SK-N-SH (cell line): ENCODE measurements around the gene LIPT1. TPM values are rescaled to one million over a fixed set of nuclear protein-coding genes. Genes with fewer than 3 reads are reported as not detected.

Experiments used
- CTCF ChIA-PET: fragments of 300-600, 350-600 bp; formaldehyde crosslinking; extraction: SDS; loops from one replicate; lab custom pipeline; 2021; lab: Yijun Ruan, JAX
- POLR2A ChIA-PET: fragments of 350-600 bp; sonication (Branson Sonifier 250); formaldehyde crosslinking; extraction: SDS; loops from one replicate; lab custom pipeline; 2020; ENCODE audit warnings: antibody characterized with exemption, inconsistent platforms; lab: Yijun Ruan, JAX
- DNase-seq: peaks from one replicate; pipeline ENCODE4 v3.0.0; 2012
- H2AFZ ChIP-seq: fragments of 200-600 bp; sonication (generic); 2 replicates; pipeline ENCODE4 v1.8.1; 2016; ENCODE audit warnings: antibody characterized with exemption, mild to moderate bottlenecking, low read depth
- H3F3A ChIP-seq: fragments of 200-600 bp; sonication (generic); replicated peaks from 2 replicates; pipeline ENCODE3; 2016; ENCODE audit warnings: antibody characterized with exemption, mild to moderate bottlenecking; ENCODE audit not compliant: insufficient read depth
- H3K27ac ChIP-seq, 2 experiments: fragments of 200-500 bp in 1 of 2; fragments of 200-600 bp in 1 of 2; sonication (Bioruptor generic) in 1 of 2; sonication (generic), shearing (Covaris generic) in 1 of 2; 2 replicates each; pipeline versions ENCODE4 v1.5.1 to v1.6.1; 2014 to 2016; ENCODE audit warnings: low read depth in 2 of 2, inconsistent platforms in 1 of 2, low read length in 1 of 2, mild to moderate bottlenecking in 1 of 2, mixed read lengths in 1 of 2
- H3K27me3 ChIP-seq: fragments of 200-600 bp; sonication (generic), shearing (Covaris generic); 2 replicates; pipeline ENCODE4 v1.6.1; 2016; ENCODE audit warnings: mixed run types; ENCODE audit not compliant: insufficient read depth
- H3K36me3 ChIP-seq, 2 experiments: fragments of 200-500 bp in 1 of 2; fragments of 200-600 bp in 1 of 2; sonication (Bioruptor generic) in 1 of 2; sonication (generic) in 1 of 2; replicated peaks in 1 of 2; 2 replicates each; pipeline versions ENCODE3 to v1.5.1; 2014 to 2016; ENCODE audit warnings: low read length in 1 of 2, mild to moderate bottlenecking in 1 of 2; ENCODE audit not compliant: insufficient read depth in 2 of 2, control insufficient read depth in 1 of 2
- H3K4me1 ChIP-seq, 2 experiments: fragments of 200-500 bp in 1 of 2; fragments of 200-600 bp in 1 of 2; sonication (Bioruptor generic) in 1 of 2; sonication (generic), shearing (Covaris generic) in 1 of 2; 2 replicates each; pipeline versions ENCODE4 v1.5.1 to v1.6.1; 2014 to 2016; ENCODE audit warnings: low read depth in 1 of 2, low read length in 1 of 2, mixed run types in 1 of 2; ENCODE audit not compliant: insufficient read depth in 2 of 2, control insufficient read depth in 1 of 2
- H3K4me2 ChIP-seq: fragments of 200-600 bp; sonication (generic), shearing (Covaris generic); 2 replicates; pipeline ENCODE4 v1.6.1; 2017; ENCODE audit warnings: mixed run types
- H3K4me3 ChIP-seq, 2 experiments: fragments of 200-500 bp in 1 of 2; fragments of 200-600 bp in 1 of 2; sonication (Bioruptor generic) in 1 of 2; sonication (generic), shearing (Covaris generic) in 1 of 2; 2 replicates each; pipeline versions ENCODE4 v1.5.1 to v1.8.1; 2014 to 2016; ENCODE audit warnings: low read depth in 2 of 2, inconsistent platforms in 1 of 2, low read length in 1 of 2, mild to moderate bottlenecking in 1 of 2, mixed read lengths in 1 of 2, moderate library complexity in 1 of 2
- H3K79me2 ChIP-seq: fragments of 200-600 bp; sonication (generic); 2 replicates; pipeline ENCODE4 v1.8.1; 2017; ENCODE audit warnings: mild to moderate bottlenecking; ENCODE audit not compliant: insufficient read depth
- H3K9ac ChIP-seq: fragments of 200-600 bp; sonication (generic); 2 replicates; pipeline ENCODE4 v1.6.1; 2017; ENCODE audit warnings: mixed run types
- H3K9me2 ChIP-seq: fragments of 200-600 bp; sonication (generic); 2 replicates; pipeline ENCODE4 v1.6.1; 2017; ENCODE audit warnings: mixed run types
- H3K9me3 ChIP-seq: fragments of 200-600 bp; sonication (generic); 2 replicates; pipeline ENCODE4 v1.6.1; 2017; ENCODE audit warnings: mixed run types, mild to moderate bottlenecking, moderate library complexity
- H4K20me1 ChIP-seq: fragments of 200-600 bp; sonication (generic); 2 replicates; pipeline ENCODE4 v1.6.1; 2017; ENCODE audit warnings: mild to moderate bottlenecking, mixed run types; ENCODE audit not compliant: insufficient read depth
- CHD2 ChIP-seq: fragments of 150-350 bp; IDR thresholded peaks from 2 replicates; pipeline ENCODE4 v1.6.1; 2018; ENCODE audit warnings: low read length; ENCODE audit not compliant: partially characterized antibody
- EZH2phosphoT487 ChIP-seq: fragments of 200-600 bp; sonication (generic); IDR thresholded peaks from 2 replicates; pipeline ENCODE4 v1.6.1; 2017; ENCODE audit warnings: low read depth, mixed run types, mild to moderate bottlenecking, antibody characterized with exemption, moderate library complexity, borderline replicate concordance
- FOSL2 ChIP-seq: IDR thresholded peaks from 2 replicates; pipeline ENCODE4 v1.4.0; 2012; ENCODE audit warnings: low read depth, mild to moderate bottlenecking, moderate library complexity, borderline replicate concordance
- FOXJ3 ChIP-seq: sonication (generic); formaldehyde crosslinking; IDR thresholded peaks from 2 replicates; pipeline ENCODE4 v1.5.1; 2020; ENCODE audit warnings: mild to moderate bottlenecking, missing genetic modification reagents
- IRF3 ChIP-seq: fragments of 150-350 bp; IDR thresholded peaks from 2 replicates; pipeline ENCODE4 v1.6.1; 2016; ENCODE audit warnings: mild to moderate bottlenecking, low read depth, low read length
- NFIC ChIP-seq: IDR thresholded peaks from 2 replicates; pipeline ENCODE4 v1.4.0; 2012; ENCODE audit warnings: borderline replicate concordance
- NRF1 ChIP-seq: IDR thresholded peaks from 2 replicates; pipeline ENCODE4 v1.6.1; 2012; ENCODE audit warnings: low read depth, mild to moderate bottlenecking, low read length
- PBX3 ChIP-seq: IDR thresholded peaks from 2 replicates; pipeline ENCODE4; 2012
- POLR2AphosphoS5 ChIP-seq: IDR thresholded peaks from 2 replicates; pipeline ENCODE4 v1.6.1; 2012; ENCODE audit warnings: low read depth, low read length
- RAD21 ChIP-seq: IDR thresholded peaks from 2 replicates; pipeline ENCODE4 v1.6.1; 2012; ENCODE audit warnings: mild to moderate bottlenecking, low read length
- RXRA ChIP-seq: IDR thresholded peaks from 2 replicates; pipeline ENCODE4 v1.4.0; 2012; ENCODE audit warnings: low read depth, mild to moderate bottlenecking, borderline replicate concordance
- TAF1 ChIP-seq: IDR thresholded peaks from 2 replicates; pipeline ENCODE4 v1.6.1; 2012; ENCODE audit warnings: low read depth, mild to moderate bottlenecking, low read length, moderate library complexity, borderline replicate concordance
- TCF12 ChIP-seq: IDR thresholded peaks from 2 replicates; pipeline ENCODE4 v1.4.0; 2012
- TEAD4 ChIP-seq: IDR thresholded peaks from 2 replicates; pipeline ENCODE4 v1.4.0; 2012; ENCODE audit warnings: mild to moderate bottlenecking, borderline replicate concordance; ENCODE audit not compliant: insufficient read depth
- YY1 ChIP-seq: IDR thresholded peaks from 2 replicates; pipeline ENCODE4 v1.4.0; 2012; ENCODE audit warnings: low read depth, mild to moderate bottlenecking
- WGBS: methylation state at CpG from one replicate; pipeline ENCODE4 v1.1.6; 2017; ENCODE audit warnings: low lambda C conversion rate; 5-methylcytosine and 5-hydroxymethylcytosine counted together
- polyA plus RNA-seq, 3 experiments: library from polyadenylated mRNA; depleted of rRNA; stranded (reverse); fragments of >200 nt; gene quantifications; 2 replicates each; pipeline ENCODE4 v1.2.3, GENCODE V29; 2012
- TF ChIP-seq, protein P1 (sequence below): IDR thresholded peaks from 2 replicates; pipeline ENCODE4 v1.4.0; 2012; ENCODE audit warnings: low read depth, borderline replicate concordance
- TF ChIP-seq, protein P2 (sequence below): IDR thresholded peaks from 2 replicates; pipeline ENCODE4 v1.4.0; 2012; ENCODE audit warnings: low read depth, borderline replicate concordance
- TF ChIP-seq, protein P3 (sequence below): IDR thresholded peaks from 2 replicates; pipeline ENCODE4 v1.6.1; 2012; ENCODE audit warnings: mild to moderate bottlenecking, low read depth, low read length, moderate library complexity

LIPT1 gene
- polyA plus RNA-seq, 1 of the 3 experiments (the other 2 are of a cell fraction): 5.4 TPM

- Histone ChIP-seq H3K36me3 (no peaks in the 10 kb centered on the region), H3K27ac (no peak overlapping the region), H3K9me3 (no peaks in the 10 kb centered on the region), H3K27me3 (no peaks in the 10 kb centered on the region), H3K9ac (no peak overlapping the region), H4K20me1 (no peaks in the 10 kb centered on the region), H2AFZ (no peak overlapping the region), H3K79me2 (no peaks in the 10 kb centered on the region), H3K4me1 (no peaks in the 10 kb centered on the region), H3K9me2 (no peaks in the 10 kb centered on the region), H3K4me3 (no peak overlapping the region), H3K4me2 (no peak overlapping the region), H3F3A (no peaks in the 10 kb centered on the region)
- ChIA-PET POLR2A (no interaction called here), CTCF (no interaction called here)
- DNase-seq: no peak
- WGBS: 68% methylated on average over 2 of the region's 2 CpGs
- TF ChIP-seq, protein P1, sequence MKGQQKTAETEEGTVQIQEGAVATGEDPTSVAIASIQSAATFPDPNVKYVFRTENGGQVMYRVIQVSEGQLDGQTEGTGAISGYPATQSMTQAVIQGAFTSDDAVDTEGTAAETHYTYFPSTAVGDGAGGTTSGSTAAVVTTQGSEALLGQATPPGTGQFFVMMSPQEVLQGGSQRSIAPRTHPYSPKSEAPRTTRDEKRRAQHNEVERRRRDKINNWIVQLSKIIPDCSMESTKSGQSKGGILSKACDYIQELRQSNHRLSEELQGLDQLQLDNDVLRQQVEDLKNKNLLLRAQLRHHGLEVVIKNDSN: no peak
- TF ChIP-seq TAF1: no peak
- TF ChIP-seq IRF3: no peak
- no peak for TF ChIP-seq FOSL2
- no peak for TF ChIP-seq POLR2AphosphoS5
- TF ChIP-seq NRF1: no peak
- TF ChIP-seq CHD2: no peak
- TF ChIP-seq NFIC: no peak
- TF ChIP-seq RXRA: no peak
- TF ChIP-seq, protein P2, sequence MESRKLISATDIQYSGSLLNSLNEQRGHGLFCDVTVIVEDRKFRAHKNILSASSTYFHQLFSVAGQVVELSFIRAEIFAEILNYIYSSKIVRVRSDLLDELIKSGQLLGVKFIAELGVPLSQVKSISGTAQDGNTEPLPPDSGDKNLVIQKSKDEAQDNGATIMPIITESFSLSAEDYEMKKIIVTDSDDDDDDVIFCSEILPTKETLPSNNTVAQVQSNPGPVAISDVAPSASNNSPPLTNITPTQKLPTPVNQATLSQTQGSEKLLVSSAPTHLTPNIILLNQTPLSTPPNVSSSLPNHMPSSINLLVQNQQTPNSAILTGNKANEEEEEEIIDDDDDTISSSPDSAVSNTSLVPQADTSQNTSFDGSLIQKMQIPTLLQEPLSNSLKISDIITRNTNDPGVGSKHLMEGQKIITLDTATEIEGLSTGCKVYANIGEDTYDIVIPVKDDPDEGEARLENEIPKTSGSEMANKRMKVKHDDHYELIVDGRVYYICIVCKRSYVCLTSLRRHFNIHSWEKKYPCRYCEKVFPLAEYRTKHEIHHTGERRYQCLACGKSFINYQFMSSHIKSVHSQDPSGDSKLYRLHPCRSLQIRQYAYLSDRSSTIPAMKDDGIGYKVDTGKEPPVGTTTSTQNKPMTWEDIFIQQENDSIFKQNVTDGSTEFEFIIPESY: no peak
- no peak for TF ChIP-seq TCF12
- no peak for TF ChIP-seq PBX3
- TF ChIP-seq YY1: no peak
- no peak for TF ChIP-seq FOXJ3
- no peak for TF ChIP-seq EZH2phosphoT487
- no peak for TF ChIP-seq TEAD4
- TF ChIP-seq, protein P3, sequence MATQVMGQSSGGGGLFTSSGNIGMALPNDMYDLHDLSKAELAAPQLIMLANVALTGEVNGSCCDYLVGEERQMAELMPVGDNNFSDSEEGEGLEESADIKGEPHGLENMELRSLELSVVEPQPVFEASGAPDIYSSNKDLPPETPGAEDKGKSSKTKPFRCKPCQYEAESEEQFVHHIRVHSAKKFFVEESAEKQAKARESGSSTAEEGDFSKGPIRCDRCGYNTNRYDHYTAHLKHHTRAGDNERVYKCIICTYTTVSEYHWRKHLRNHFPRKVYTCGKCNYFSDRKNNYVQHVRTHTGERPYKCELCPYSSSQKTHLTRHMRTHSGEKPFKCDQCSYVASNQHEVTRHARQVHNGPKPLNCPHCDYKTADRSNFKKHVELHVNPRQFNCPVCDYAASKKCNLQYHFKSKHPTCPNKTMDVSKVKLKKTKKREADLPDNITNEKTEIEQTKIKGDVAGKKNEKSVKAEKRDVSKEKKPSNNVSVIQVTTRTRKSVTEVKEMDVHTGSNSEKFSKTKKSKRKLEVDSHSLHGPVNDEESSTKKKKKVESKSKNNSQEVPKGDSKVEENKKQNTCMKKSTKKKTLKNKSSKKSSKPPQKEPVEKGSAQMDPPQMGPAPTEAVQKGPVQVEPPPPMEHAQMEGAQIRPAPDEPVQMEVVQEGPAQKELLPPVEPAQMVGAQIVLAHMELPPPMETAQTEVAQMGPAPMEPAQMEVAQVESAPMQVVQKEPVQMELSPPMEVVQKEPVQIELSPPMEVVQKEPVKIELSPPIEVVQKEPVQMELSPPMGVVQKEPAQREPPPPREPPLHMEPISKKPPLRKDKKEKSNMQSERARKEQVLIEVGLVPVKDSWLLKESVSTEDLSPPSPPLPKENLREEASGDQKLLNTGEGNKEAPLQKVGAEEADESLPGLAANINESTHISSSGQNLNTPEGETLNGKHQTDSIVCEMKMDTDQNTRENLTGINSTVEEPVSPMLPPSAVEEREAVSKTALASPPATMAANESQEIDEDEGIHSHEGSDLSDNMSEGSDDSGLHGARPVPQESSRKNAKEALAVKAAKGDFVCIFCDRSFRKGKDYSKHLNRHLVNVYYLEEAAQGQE: no peak
- TF ChIP-seq RAD21: no peak
These were observed 43.5 kb upstream of the LIPT1 start for GRCh38 chr2:99111236-99111635.
